HG03139 (cell line): ENCODE results near the gene IGSF23.
A peak's percentile ranks its signal among the peaks of the same experiment; 100 is the strongest.

Source experiments
- ATAC-seq: cut with Tn5 transposase; IDR thresholded peaks from one replicate; pipeline ENCODE4 v1.9.1; 2021; ENCODE audit not compliant: unreplicated experiment

The IGSF23 gene

DNA sequence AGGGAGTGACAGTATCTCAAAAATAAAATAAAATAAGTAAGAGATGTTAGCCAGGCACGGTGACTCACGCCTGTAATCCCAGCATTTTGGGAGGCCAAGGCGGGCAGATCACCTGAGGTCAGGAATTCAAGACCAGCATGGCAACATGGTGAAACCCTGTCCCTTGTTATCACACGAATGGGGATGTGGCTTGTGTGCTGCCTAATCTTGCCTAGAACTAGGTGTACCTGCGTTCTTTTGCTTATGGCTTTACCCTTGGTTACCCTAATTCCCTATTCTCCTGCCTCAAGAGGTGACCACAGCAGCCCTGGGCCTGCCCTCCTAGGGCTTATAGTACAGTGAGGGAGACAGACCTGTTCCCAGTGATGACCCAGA is 24.0 kb downstream of the IGSF23 start:
- ATAC-seq: no peak

DNA sequence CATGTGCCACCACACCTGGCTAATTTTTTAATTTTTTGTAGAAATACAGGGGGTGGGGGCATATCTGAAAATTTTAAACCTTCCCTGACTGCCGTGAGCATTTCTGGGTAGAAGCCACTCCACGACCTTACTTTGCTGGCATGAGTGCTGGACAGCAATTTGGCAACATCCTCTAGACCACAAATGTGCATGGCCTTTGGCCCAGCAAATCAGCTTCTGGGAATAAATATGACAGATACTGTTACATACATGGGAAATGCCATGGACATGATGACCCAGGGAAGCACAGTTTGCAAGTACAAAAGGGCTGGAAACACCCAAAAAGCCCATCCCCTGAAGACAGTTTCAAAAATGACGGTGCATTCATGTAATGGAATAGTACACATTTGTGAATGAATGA is 27.2 kb downstream of the IGSF23 start:
- no peak for ATAC-seq

DNA sequence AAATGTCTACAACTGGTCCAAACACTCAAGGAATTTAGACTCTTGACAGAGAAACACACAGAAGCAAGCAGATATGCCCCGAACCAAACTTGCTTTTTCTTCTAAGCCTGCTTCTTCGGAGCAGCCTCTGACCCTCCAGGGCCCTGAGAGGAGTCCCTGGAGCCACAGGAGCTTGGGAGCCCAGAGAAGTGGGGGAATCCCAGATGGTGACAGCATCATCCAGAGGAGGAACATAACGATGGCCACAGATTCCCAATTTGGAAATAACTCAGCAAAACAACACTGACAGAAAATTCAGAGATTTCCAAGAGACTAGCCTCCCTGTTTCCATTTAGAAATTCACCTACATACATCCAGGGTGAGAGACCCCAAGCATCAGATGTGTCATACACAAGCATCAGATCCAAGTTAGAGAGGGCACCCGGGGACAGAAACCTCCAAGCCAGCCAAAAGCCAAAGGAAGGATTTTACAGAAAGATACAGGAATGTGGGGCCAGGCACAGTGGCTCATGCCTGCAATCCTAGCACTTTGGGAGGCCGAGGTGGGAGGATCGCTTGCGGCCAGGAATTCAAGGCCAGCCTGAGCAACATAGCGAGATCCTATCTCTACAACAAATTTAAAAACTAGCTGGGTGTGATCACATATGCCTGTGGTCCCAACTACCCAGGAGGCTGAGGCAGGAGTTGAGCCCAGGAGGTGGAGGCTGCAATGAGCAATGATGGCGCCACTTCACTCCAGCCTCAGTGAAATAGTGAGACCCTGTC is 28.3 kb downstream of the IGSF23 start:
- ATAC-seq: no peak

DNA sequence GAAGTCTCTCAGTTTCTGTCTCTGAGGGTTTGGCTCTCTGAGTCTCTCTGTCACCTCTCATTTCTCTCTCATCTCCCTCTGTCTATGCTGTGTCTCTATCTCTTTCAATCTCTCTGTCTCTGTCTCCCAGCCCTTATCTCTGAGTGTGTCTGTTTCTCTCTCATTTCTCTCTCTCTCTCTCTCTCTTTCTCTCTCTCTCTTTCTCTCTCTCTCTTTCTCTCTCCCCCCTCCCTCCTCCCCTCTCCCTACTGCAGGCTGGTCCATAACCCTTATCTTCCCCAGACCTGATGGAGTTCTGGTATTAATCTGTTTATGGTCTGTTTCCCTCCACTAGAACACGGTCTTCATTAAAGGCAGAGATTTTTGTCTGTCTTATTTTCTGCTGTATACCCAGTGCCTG is 29.0 kb downstream of the IGSF23 start:
- ATAC-seq: no peak

DNA sequence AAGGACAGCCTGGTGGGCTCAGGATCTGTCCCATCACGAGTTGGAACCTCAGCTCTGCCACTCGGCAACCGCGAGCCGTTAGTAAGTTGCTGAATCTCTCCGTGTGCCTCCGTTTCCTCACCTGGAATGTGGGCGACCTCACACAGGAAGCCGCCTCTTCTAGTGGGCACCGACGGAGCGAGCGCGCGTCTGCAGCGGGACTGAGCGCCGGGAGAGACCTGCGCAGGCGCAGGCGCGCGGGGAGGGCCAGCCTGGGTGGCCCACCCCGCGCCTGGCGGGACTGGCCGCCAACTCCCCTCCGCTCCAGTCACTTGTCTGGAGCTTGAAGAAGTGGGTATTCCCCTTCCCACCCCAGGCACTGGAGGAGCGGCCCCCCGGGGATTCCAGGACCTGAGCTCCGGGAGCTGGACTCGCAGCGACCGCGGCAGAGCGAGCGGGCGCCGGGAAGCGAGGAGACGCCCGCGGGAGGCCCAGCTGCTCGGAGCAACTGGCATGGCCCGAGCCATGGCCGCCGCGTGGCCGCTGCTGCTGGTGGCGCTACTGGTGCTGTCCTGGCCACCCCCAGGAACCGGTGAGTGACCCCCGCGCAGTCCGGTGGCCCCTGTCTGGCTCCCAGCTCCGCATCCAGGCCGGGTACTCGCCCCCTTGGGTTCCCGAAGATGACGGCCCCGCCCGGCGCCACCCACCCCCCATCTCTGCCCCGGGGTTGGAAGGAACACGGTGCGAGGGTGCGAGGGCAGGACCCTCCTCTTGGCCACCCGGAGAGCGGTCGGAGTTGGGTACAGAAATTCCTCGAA is 30.4 kb downstream of the IGSF23 start, which contains the start of gene PVR:
TSS of gene PVR (plus strand) at position 306 of the 797 bp plus-strand sequence. CDS start at position 493, 187 bp downstream.
- ATAC-seq: no peak

DNA sequence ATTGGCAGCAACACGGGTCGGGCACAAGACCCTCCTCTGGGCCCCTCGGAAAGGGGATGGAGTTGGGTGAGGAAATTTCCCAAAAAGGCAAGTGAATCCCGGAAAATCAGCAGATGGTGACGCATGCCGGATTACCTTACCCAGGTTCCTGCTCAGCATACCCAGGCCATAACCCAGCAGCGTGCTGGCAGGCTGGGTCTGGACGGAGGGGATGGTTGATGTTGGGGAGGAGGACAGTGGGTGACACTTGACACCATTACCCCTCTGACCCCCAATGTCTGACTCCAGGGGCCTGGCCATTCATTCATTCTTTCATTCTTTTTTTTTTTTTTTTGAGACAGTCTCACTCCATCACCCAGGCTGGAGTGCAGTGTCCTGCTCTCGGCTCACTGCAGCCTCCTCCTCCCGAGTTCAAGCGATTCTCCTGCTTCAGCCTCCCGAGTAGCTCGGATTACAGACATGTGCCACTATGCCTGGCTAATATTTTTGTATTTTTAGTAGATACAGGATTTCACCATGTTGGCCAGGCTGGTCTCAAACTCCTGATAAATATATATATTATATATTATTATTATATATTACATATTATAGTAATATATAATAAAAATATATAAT is 31.1 kb downstream of the IGSF23 start:
- no peak for ATAC-seq

DNA sequence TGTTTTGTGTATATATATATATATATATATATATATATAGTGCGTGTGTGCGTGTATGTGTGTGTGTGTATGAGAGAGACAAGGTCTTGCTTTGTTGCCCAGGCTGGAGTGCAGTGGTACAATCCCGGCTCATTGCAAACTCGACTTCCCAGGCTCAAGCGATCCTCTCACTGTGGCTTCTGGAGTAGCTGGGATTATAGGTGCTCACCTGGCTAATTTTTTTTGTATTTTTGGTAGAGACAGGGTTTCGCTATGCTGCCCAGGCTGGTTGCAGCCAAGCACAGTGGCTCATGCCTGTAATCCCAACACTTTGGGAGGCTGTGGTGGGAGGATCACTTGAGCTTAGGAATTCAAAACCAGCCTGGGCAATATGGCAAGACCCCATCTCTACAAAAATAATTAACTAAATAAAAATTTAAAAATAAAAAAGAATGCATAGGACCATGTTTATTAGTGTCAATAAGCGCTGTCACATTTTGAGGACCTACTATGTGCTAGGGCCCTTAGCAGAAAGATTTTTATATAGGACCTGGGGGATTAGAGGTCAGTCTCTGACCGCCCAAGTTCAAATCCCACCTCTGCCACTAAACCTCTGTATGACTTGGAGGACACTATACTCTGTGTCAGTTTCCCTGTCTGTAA is 32.2 kb downstream of the IGSF23 start:
- ATAC-seq: no peak

DNA sequence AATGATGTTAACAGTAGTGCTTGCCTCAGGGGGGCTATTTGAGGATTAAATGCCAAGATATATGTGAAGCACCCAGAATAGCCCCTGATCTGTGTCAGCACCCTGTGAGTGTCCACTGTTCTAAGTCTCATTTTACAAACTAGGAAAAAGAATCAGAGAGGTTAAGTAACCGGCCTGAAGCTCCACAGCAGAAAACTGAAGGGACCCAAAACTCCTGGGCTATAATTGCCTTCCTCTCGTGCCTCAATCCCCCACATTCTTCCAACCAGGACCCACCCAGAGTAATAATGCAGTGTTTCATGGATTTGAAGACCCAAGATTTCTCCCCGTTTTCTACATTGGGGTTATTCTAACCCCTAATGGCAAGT is 32.7 kb downstream of the IGSF23 start:
- ATAC-seq: no peak

DNA sequence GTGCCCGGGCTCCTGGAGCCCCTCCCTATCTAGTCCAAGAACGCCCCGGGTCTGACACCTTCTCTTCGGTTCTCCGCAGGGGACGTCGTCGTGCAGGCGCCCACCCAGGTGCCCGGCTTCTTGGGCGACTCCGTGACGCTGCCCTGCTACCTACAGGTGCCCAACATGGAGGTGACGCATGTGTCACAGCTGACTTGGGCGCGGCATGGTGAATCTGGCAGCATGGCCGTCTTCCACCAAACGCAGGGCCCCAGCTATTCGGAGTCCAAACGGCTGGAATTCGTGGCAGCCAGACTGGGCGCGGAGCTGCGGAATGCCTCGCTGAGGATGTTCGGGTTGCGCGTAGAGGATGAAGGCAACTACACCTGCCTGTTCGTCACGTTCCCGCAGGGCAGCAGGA is 33.8 kb downstream of the IGSF23 start:
- ATAC-seq: no peak

DNA sequence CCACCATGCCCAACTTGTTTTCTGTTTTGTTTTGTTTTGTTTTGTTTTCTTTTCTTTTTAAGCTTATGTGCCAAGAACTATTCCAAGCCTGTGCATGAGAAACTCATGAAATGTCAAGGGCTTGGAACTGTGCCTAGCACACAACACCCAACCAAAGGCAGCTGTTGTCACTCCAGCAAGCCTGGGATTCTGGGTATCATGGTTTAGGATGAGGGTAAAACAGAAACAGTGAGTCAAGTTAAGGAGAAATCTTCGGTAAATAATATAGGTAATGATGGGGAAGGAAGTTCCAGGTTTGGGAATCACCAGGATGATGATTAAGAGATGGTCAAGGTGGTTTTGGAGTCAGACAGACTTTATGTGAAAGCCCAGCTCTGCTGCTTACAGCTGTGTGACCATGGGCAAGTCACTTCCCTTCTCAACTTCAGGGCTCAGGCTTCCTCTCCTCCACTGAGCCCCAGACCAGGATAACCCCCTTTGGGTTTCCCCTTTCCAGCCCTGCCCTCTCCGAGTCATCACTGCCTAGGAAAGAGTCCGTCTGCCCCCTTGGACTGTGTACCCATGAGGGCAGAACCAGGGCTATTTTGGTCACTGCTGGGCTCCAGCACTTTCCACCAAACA is 35.4 kb downstream of the IGSF23 start:
- ATAC-seq: no peak

DNA sequence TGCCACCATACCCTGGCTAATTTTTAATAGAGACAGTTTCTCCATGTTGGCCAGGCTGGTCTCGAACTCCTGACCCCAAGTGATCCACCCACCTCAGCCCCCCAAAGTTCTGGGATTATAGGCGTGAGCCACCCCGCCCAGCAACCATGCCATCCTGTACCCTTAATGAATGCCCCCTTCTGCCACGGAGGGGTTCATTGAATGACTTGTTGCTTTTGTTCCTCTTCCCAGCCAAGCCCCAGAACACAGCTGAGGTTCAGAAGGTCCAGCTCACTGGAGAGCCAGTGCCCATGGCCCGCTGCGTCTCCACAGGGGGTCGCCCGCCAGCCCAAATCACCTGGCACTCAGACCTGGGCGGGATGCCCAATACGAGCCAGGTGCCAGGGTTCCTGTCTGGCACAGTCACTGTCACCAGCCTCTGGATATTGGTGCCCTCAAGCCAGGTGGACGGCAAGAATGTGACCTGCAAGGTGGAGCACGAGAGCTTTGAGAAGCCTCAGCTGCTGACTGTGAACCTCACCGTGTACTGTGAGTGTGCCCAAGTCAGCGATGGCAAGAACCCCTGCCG is 36.3 kb downstream of the IGSF23 start:
- ATAC-seq: no peak

DNA sequence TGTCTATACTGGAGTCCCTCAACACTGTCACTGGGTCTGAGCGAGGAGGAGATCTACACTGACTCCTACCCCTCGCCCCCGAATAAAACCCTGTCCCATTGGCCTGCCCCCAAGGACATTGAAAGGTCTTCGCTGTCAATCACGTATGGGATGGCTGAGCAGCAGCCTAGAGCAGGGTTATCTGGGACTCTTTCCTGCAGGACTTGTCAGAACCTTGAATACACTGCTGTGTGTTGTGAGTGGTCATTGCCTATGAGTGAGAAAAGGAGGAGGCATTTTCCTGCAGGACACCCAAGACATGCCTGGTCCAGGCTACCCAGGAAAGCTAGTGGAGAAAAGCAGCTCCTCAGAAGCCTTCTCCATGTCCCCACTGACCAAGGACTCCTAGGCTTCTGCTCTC is 40.0 kb downstream of the IGSF23 start:
- no peak for ATAC-seq

DNA sequence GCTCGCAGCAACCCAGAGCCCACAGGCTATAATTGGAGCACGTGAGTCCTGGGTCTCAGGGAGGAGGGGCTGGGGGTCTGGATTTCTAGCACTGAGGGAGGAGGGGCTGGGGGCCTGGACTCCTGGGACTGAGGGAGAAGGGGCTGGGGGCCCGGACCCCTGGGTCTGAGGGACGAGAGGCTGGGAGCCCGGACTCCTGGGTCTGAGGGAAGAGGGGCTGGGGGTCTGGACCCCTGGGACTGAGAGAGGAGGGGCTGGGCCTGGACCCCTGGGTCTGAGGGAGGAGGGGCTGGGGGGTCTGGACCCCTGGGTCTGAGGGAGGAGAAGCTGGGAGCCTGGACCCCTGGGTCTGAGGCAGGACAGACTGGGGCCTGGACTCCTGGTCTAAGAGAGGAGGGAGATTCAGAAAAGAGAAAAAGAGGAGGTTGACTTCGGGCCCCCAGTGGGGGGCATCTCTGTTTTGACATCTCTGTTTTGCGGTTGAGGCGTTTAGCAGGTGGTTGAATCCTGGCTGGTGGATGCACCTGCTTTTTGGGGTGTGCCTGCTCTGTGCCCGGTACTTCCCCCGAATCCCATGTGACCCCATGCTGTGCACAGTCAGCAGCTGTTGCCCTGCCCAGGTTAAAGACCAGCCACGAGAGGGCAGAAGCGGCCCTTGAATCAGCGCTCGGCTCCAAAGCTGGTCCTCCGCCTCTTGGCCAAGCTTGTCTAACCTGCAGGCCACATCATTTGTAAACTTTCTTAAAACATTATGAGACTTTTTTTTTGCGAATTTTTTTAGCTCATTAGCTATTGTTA is 40.8 kb downstream of the IGSF23 start:
- peak; percentile 73 for ATAC-seq

DNA sequence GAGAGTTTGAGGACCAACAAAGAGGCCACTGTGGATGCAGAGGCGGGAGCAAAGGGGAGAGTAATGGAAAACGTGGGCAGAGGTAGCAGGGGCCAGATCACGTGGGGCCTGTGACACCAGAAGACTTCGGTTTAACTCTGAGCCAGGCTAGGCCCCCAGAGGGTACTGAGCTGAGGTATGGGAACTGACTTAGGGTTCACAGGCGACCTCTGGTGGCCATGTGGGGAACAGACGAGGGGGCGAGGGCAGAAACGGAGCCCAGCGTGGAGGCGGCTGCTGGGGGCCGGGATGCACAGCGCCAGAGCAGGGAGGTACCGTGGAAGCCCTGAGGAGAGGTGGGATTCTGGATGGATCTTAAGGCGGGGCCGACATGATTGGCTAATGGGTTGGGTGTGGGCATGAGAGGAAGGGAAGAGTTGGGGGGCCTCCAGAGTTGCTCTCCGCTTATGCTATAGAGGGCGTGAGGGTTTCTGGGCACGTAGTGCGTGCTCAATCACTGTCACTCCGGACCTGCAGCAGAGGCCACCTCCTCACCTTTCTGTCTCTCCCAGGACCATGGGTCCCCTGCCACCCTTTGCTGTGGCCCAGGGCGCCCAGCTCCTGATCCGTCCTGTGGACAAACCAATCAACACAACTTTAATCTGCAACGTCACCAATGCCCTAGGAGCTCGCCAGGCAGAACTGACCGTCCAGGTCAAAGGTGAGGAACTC is 44.0 kb downstream of the IGSF23 start:
- ATAC-seq: no peak

DNA sequence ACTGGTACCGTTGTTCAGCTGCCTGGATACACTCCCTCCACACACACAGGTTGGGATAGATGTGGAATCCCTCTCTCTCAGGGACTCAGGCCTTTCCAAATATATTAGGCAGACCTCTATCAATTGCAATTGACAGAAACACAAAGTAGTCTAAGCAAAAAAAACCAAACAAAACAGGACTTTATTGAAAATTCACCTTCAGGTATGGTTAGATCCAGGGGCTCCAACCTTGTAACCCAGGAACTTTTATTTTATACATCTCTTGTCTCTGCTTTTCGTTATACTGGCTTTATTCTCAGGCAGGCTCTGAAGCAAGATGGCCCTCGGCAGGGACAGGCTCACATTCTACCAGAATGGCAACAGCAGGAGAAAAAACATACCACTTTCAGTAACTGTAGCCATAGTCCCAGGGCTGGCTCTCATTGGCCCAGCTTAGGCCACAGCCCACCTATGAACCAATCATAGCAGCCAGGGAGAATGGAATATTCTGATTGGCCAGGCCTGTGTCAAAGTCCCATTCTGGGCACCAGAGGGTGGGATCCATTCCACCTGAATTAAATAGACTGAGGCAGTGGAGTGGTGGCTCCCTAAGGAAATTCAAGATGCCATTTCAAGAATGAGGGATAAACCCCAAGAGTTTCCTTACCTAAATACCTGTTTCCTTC is 44.8 kb downstream of the IGSF23 start:
- ATAC-seq: no peak

DNA sequence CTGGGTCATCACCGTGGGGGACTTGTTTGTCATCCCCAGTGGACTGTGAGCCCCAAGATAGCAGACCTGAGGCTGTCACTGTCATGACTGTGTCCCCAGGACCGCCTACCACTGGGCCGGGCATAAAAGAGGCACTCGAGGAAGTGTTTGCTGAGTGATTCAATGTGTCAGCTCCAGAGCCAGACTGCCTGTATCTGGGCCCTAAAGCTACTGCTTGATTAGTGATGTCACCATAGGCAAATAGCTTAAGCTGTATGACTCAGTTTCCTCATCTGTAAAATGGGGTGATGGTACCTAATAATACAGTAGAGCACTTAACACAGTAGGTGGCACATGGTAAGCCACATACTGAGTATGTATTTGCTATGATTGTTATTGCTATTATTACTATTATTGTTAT is 46.7 kb downstream of the IGSF23 start:
- no peak for ATAC-seq

DNA sequence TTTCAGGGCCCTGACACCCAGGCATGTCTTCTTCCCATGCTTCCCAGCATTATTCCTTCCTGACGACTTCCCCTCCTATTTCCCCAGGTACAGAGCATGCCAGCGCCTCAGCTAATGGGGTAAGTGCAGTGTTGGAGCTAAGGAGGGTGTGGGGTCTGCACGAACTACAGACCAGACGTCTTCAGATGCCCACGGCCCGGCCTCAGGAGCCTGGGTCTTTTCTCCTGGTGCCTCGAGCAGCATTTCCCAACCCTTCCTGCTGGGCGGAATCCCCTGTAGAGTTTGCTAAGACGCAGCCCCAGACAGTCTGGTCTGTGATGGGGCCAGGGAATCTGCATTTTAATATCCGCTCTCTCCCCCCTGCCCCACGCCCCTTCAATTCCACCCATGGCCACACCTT is 47.8 kb downstream of the IGSF23 start:
- no peak for ATAC-seq

DNA sequence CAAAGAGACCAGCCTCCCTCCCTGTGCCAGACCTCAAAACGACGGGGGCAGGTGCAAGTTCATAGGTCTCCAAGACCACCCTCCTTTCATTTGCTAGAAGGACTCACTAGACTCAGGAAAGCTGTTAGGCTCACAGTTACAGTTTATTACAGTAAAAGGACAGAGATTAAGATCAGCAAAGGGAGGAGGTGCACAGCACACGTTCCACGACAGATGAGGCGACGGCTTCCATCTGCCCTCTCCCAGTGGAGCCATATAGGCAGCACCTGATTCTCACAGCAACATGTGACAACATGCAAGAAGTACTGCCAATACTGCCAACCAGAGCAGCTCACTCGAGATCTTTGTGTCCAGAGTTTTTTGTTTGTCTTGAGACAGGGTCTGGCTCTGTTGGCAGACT is 48.5 kb downstream of the IGSF23 start:
- no peak for ATAC-seq
